ENCODE results near the gene DPPA5. TPM values are rescaled to one million over a fixed set of nuclear protein-coding genes. Genes with fewer than 3 reads are reported as not detected.

DPPA5 gene
- total and polyA plus RNA-seq, 2 experiments from 2014 or later, result 3.0 to 12.9 TPM

- no peak overlapping the region for H3K27ac Mint-ChIP-seq
- peaks cover 2% of the 10 kb centered on the region for H3K27me3 Mint-ChIP-seq (ENCODE audit: insufficient read depth, low read depth, poor library complexity)
- Histone ChIP-seq H3K27ac (ENCODE audit: low read depth) (no peak overlapping the region), H3F3A (replicated peaks; ENCODE audit: low read depth) (no peaks in the 10 kb centered on the region), H2AFZ (no peak overlapping the region), H3K4me2 (no peak overlapping the region), H4K20me1 (replicated peaks; ENCODE audit: insufficient read depth) (no peaks in the 10 kb centered on the region), H3K4me1 (ENCODE audit: insufficient read depth) (peaks cover 6% of the 10 kb centered on the region; the same call in 1 of the 2 replicates), H3K27me3 (ENCODE audit: insufficient read depth) (no peaks in the 10 kb centered on the region), H3K9me2 (ENCODE audit: insufficient read depth) (no peaks in the 10 kb centered on the region), H3K79me2 (replicated peaks; ENCODE audit: insufficient read depth) (no peaks in the 10 kb centered on the region), H3K4me3 (no peak overlapping the region), H3K36me3 (ENCODE audit: insufficient read depth) (no peaks in the 10 kb centered on the region)
- TF ChIP-seq ZNF114 (CRISPR knock-in tag; IDR thresholded peaks at IDR 0.05) (no peak), CREB1 (CRISPR knock-in tag; IDR thresholded peaks at IDR 0.05; ENCODE audit: low read depth) (no peak)
- TF ChIP-seq, protein P1, sequence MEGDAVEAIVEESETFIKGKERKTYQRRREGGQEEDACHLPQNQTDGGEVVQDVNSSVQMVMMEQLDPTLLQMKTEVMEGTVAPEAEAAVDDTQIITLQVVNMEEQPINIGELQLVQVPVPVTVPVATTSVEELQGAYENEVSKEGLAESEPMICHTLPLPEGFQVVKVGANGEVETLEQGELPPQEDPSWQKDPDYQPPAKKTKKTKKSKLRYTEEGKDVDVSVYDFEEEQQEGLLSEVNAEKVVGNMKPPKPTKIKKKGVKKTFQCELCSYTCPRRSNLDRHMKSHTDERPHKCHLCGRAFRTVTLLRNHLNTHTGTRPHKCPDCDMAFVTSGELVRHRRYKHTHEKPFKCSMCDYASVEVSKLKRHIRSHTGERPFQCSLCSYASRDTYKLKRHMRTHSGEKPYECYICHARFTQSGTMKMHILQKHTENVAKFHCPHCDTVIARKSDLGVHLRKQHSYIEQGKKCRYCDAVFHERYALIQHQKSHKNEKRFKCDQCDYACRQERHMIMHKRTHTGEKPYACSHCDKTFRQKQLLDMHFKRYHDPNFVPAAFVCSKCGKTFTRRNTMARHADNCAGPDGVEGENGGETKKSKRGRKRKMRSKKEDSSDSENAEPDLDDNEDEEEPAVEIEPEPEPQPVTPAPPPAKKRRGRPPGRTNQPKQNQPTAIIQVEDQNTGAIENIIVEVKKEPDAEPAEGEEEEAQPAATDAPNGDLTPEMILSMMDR (conservative IDR thresholded peaks at IDR 0.05; ENCODE audit: low read depth in 2 of 2), result no peak
- H3K9me3 Mint-ChIP-seq, result no peaks in the 10 kb centered on the region
- DNase-seq (ENCODE audit: low spot score) (no peak), ATAC-seq (no peak)
- H3K36me3 Mint-ChIP-seq (ENCODE audit: low read depth), result no peaks in the 10 kb centered on the region
- no peak overlapping the region for H3K4me3 Mint-ChIP-seq
- peaks cover 2% of the 10 kb centered on the region for H3K4me1 Mint-ChIP-seq
These were observed 8.9 kb upstream of the DPPA5 start for GRCh38 chr6:73362869-73363536.

- Histone ChIP-seq H4K20me1 (replicated peaks; ENCODE audit: insufficient read depth) (no peaks in the 10 kb centered on the region), H3K27me3 (ENCODE audit: insufficient read depth) (no peaks in the 10 kb centered on the region), H3F3A (replicated peaks; ENCODE audit: low read depth) (no peaks in the 10 kb centered on the region), H2AFZ (0 out of 2 replicates have a peak within 1 kb of the TSS, but pooled peaks have one; percentile 66), H3K9me2 (ENCODE audit: insufficient read depth) (no peaks in the 10 kb centered on the region), H3K4me1 (ENCODE audit: insufficient read depth) (0 out of 2 replicates have a peak, but pooled peaks cover under 1% of the 10 kb centered on the region), H3K36me3 (ENCODE audit: insufficient read depth) (no peaks in the 10 kb centered on the region), H3K79me2 (replicated peaks; ENCODE audit: insufficient read depth) (no peaks in the 10 kb centered on the region), H3K4me3 (no peak within 1 kb of the TSS), H3K27ac (ENCODE audit: low read depth) (no peak within 1 kb of the TSS), H3K4me2 (no peak within 1 kb of the TSS)
- ATAC-seq (no peak), DNase-seq (ENCODE audit: low spot score) (no peak)
- Mint-ChIP-seq H3K9me3 (no peaks in the 10 kb centered on the region), H3K27ac (no peak within 1 kb of the TSS), H3K4me3 (no peak within 1 kb of the TSS), H3K4me1 (no peaks in the 10 kb centered on the region; the same call in 2 of the 3 replicates), H3K36me3 (ENCODE audit: low read depth) (no peaks in the 10 kb centered on the region), H3K27me3 (ENCODE audit: insufficient read depth, low read depth, poor library complexity) (peaks cover 2% of the 10 kb centered on the region)
- TF ChIP-seq, protein P2, sequence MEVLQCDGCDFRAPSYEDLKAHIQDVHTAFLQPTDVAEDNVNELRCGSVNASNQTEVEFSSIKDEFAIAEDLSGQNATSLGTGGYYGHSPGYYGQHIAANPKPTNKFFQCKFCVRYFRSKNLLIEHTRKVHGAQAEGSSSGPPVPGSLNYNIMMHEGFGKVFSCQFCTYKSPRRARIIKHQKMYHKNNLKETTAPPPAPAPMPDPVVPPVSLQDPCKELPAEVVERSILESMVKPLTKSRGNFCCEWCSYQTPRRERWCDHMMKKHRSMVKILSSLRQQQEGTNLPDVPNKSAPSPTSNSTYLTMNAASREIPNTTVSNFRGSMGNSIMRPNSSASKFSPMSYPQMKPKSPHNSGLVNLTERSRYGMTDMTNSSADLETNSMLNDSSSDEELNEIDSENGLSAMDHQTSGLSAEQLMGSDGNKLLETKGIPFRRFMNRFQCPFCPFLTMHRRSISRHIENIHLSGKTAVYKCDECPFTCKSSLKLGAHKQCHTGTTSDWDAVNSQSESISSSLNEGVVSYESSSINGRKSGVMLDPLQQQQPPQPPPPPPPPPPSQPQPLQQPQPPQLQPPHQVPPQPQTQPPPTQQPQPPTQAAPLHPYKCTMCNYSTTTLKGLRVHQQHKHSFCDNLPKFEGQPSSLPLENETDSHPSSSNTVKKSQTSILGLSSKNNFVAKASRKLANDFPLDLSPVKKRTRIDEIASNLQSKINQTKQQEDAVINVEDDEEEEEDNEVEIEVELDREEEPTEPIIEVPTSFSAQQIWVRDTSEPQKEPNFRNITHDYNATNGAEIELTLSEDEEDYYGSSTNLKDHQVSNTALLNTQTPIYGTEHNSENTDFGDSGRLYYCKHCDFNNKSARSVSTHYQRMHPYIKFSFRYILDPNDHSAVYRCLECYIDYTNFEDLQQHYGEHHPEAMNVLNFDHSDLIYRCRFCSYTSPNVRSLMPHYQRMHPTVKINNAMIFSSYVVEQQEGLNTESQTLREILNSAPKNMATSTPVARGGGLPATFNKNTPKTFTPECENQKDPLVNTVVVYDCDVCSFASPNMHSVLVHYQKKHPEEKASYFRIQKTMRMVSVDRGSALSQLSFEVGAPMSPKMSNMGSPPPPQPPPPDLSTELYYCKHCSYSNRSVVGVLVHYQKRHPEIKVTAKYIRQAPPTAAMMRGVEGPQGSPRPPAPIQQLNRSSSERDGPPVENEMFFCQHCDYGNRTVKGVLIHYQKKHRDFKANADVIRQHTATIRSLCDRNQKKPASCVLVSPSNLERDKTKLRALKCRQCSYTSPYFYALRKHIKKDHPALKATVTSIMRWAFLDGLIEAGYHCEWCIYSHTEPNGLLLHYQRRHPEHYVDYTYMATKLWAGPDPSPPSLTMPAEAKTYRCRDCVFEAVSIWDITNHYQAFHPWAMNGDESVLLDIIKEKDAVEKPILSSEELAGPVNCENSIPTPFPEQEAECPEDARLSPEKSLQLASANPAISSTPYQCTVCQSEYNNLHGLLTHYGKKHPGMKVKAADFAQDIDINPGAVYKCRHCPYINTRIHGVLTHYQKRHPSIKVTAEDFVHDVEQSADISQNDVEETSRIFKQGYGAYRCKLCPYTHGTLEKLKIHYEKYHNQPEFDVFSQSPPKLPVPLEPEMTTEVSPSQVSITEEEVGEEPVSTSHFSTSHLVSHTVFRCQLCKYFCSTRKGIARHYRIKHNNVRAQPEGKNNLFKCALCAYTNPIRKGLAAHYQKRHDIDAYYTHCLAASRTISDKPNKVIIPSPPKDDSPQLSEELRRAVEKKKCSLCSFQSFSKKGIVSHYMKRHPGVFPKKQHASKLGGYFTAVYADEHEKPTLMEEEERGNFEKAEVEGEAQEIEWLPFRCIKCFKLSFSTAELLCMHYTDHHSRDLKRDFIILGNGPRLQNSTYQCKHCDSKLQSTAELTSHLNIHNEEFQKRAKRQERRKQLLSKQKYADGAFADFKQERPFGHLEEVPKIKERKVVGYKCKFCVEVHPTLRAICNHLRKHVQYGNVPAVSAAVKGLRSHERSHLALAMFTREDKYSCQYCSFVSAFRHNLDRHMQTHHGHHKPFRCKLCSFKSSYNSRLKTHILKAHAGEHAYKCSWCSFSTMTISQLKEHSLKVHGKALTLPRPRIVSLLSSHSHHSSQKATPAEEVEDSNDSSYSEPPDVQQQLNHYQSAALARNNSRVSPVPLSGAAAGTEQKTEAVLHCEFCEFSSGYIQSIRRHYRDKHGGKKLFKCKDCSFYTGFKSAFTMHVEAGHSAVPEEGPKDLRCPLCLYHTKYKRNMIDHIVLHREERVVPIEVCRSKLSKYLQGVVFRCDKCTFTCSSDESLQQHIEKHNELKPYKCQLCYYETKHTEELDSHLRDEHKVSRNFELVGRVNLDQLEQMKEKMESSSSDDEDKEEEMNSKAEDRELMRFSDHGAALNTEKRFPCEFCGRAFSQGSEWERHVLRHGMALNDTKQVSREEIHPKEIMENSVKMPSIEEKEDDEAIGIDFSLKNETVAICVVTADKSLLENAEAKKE (CRISPR knock-in tag; IDR thresholded peaks at IDR 0.05), result no peak
- TF ChIP-seq NANOG (IDR thresholded peaks at IDR 0.05; ENCODE audit: borderline replicate concordance) (no peak), POLR2AphosphoS5 (IDR thresholded peaks at IDR 0.05; ENCODE audit: low read depth) (no peak), STAT1 (IDR thresholded peaks at IDR 0.05; ENCODE audit: unreplicated experiment) (no peak), JUNB (IDR thresholded peaks at IDR 0.05; ENCODE audit: unreplicated experiment) (no peak), EZH2phosphoT487 (IDR thresholded peaks at IDR 0.05; ENCODE audit: unreplicated experiment) (no peak), CREB1 (CRISPR knock-in tag; IDR thresholded peaks at IDR 0.05; ENCODE audit: low read depth) (no peak), ZNF114 (CRISPR knock-in tag; IDR thresholded peaks at IDR 0.05) (no peak)
- TF ChIP-seq, protein P1 (conservative IDR thresholded peaks at IDR 0.05; ENCODE audit: low read depth in 2 of 2), result no peak
These were observed 8.3 kb upstream of the DPPA5 start, which contains the start of gene KHDC3L for GRCh38 chr6:73362358-73362757. Gene KHDC3L (plus strand): TSS chr6:73362658. CDS start chr6:73362730, 72 bp downstream.
